GM20000 (cell line): ENCODE measurements around the gene ENKUR.

Experiments used
- DNase-seq: peaks from one replicate; pipeline ENCODE4 v3.0.0; 2012; ENCODE audit warnings: low spot score
- CTCF ChIP-seq: IDR thresholded peaks from 2 replicates; pipeline ENCODE4 v1.5.1; 2012; ENCODE audit warnings: mild to moderate bottlenecking, control low read depth; ENCODE audit errors: extremely low read depth, missing control alignments

The ENKUR gene

DNA sequence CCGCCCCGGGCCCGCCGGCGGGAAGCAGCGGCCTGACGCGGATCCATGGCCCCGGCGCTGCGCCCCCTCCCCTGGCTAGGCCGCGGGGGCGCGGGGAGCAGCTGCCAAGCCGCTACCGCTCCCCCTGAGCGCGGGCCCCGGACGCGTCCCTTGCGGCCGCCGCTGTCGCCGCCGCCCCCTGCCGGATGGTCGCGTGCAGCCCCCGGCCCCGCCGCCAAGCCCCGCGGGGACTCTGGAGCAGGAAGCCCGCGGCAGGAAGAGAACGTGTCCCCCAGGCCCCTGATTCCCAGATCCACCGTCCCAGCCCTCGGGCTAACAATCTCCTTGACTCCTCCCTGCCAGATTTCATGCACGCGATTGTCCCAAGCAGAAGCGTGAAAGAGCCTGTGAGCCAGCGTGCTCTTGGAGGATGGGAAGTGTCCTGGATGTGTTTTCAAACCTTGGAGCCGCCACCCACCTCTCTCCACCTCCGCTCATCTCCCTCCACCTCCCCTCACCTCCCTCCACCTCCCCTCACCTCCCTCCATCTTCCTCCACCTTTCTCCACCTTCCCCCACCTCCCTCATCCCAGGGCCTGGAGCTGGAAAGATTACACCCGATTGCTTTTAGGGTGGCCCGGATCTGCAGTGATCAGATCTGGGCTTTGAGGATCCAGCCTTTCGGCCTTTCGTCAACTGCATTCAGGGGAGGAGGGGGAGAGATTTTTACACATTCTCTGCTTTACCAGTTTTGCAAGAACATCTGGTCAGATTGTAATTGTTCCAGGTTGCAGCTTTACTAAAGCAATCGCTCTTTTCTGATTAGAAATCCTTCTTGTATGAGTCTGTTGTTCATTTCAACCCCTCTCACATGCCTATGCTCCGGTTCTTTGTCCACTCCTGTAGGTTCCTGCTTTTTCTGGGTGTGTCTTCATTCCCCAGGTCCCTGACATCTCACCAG, 63.0 kb downstream of the ENKUR start:
- TF ChIP-seq CTCF: peak; percentile 44
- DNase-seq: peak; percentile 76

DNA sequence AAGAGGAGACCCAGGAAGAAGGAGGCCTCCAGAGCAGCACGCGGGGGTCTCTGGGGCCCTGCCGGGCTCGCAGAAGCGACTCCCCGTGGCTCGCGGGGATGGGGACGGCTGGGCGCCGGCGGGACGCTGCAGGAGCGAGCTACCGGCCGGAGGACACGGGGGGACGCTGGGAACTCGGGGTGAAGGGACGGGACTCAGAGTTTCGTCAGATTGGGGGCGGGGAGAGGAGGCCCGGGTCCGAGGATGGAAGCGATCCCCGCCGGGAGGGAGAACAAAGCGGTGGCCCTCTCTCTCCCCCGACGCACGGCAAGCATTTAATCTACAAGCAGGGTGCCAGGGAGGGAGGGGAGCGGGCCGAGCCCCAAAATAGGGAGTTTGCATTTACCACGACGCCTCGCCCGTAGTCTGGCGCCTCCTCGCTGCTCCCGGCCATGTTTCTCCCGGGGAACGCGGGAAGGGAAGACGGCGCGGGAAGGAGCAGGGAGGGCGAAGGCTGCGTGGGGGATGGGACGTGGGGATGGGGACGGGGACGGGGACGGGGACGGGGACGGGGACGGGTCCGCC, 63.7 kb downstream of the ENKUR start, which contains the start of gene PRTFDC1:
PRTFDC1 (minus strand) TSS at position 464 of the 564 bp plus-strand sequence; CDS start at position 433, 31 bp downstream.
- DNase-seq: peak; percentile 63

DNA sequence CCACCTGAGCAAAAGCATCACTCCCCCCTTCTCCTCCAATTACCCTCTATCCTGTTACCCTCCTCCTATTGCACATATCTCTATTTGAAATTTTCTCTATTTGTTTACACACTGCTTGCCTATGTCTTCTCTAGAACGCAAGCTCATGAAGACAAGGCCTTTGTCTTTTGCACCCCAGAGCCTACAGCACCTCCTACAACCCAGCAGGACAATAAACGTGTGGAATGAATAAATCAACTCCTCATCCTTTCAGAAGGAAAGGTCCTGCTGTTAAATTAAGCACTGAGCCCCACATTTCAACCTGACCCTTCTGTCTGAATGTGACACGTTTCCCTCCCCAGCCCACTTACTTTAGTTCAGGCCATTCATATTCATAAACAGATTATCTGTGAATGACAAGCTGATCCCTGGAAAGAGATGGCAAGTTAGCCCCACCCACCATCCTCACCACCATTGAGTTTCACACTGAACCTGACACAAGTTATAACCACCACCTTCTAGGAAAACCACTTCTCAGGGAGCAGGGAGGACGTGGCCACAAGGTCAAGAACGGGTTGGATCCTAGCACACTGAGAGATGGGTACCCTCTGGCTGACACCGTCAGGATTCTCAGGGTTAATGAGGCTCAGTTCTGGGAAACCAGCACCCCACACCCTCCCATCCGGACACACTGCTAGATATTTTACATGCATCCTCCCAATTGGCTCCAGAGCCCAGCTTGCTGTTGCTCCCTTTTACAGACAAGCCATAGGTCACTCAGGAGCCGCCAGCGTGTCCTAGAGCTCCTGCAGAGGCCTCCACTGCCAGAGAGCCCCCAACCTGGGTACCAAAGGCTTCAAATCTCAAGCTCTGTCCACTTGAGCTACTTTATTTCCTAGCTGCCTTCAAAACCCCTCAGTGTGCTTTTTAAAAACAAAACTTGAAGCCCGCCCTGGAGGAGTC, 64.5 kb downstream of the ENKUR start:
- TF ChIP-seq CTCF: no peak
- no peak for DNase-seq

More for the DNA sequence above, 63.7 kb downstream of the ENKUR start, which contains the start of gene PRTFDC1:
- TF ChIP-seq CTCF: no peak

GRCh38 chr10:24950439-24950838, 65.5 kb downstream of the ENKUR start:
- DNase-seq: no peak
- TF ChIP-seq CTCF: no peak

GRCh38 chr10:24949616-24950015, 66.3 kb downstream of the ENKUR start:
- TF ChIP-seq CTCF: no peak
- DNase-seq: no peak

DNA sequence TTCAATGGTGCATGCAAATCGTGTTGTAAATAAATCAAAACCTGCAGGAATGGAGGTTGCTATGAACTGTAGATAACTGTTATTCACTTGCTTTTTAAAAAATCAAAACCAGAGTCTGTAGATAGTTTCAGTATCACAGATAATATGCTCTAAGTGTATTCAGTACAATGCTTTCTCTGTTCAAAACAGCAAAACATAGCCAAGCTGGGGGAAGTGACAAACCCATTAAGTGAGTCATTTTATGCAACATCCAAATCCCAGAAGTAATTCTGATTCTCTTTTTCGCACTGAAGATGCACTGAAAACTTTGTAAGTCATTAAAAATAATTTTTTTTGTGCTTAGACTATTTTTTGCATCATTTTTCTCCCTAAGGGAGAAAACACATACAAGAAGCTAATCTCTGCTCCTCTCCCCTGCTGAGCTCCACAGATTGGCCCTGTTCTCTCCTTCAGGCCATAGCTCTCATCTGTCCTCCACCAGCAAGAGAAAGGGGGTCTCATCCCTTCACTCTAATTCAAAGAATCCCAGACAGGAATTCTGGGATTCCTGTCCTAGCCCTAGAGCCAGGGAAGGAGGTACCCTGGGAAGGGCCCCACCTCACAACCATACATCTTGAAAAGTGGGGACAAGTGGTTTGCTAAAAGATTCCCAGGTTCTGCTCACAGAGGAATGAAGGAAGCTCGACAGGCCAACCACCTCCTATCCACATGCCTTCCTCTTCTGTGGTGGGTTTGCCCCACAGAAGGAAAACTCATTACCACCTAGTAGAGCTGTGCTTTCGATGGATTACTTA, 68.5 kb downstream of the ENKUR start:
- DNase-seq: no peak
- no peak for TF ChIP-seq CTCF
